Transverse colon (tissue), 3 donors: ENCODE results near the gene SLC4A5.

Experiments used
- CTCF ChIP-seq, 5 experiments: fragments of 200-600 bp in 3 of 5; fragments of 450-650 bp in 2 of 5; sonication (generic) in 3 of 5; IDR thresholded peaks; 1 replicate in 2 of 5; 2 replicates in 3 of 5; pipeline ENCODE4 v1.5.1; 2016 to 2017; ENCODE audit warnings: antibody characterized with exemption in 5 of 5, inconsistent platforms in 3 of 5, mild to moderate bottlenecking in 2 of 5, moderate library complexity in 1 of 5
- EP300 ChIP-seq: sonication (generic); formaldehyde crosslinking; IDR thresholded peaks from one replicate; pipeline ENCODE4 v1.6.1; 2017; ENCODE audit warnings: antibody characterized with exemption, low read depth
- POLR2A ChIP-seq: fragments of 450-650 bp; IDR thresholded peaks from one replicate; pipeline ENCODE4 v1.6.1; 2016; ENCODE audit warnings: antibody characterized with exemption, mild to moderate bottlenecking, moderate library complexity

DNA sequence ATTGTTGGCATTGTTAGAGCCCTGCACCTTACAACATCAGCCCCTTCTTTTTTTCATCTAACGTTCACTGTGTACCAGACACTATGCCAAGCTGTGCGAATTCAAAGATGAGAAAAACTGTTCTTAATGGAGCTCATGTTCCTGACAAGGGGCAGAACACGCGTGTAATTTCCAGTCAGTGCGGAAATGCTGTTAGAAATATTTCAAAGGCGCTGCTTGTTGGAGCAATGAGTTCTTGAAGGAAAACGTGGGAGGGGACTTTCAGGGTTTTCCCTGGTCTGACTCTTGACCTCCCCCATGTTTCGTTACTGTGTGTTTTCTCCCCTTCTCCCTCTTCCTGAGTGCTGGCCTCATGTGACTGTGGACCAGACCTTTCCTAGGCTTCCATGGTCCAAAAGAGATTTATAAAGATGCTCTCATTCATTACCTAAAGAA lies 143.3 kb downstream of the SLC4A5 start:
- TF ChIP-seq EP300: no peak
- no peak for TF ChIP-seq CTCF (IDR thresholded peaks at IDR 0.05)
- TF ChIP-seq POLR2A: no peak
